HTERT RPE-1 (cell line): ENCODE results near the gene RELL2.

ENCODE experiments used
- in situ Hi-C: fragments of 300-500 bp; cut with MboI; formaldehyde crosslinking; loops from 4 replicates; pipeline ENCODE4 v1.14.3; 2020; ENCODE audit warnings: low sequenced_read_pairs

RELL2 gene

DNA sequence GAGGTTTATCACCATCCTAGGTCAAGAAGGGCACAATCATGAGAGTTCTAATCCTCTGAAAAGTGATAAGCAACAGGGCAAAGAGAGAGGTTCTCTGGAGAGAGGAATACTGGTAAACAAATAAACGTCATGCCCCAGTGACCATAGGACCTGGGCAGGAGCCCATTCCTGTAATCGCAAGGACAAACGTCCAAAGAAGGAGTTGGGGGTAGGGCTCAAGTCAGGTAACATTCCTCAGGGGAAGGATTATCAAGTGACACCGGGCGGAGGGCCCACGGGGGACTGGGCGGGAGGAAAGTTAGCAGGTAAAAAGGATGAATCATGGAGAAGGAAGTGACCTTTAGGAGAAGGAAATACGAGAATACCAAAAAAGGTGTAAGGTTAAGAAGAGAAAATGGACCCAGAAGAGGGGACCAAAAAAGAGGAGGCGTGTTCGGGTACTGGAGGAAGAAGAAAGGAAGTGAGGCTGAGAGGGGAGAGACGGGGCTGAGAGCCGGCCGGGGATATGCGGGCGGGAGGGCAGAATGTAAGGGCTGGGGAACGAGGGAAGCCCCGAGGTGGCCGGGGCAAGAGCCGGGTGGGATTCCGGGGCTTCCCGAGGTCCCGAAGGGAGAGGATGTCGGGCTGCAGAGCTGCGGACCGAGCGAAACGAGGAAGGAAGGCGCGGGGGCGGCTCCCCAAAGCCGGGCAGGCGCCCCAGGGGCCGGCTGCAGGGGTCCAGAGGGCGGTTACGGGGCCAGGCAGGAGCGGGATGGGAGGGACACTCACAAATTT, 18.6 kb upstream of the RELL2 start:
- in situ Hi-C loops, result no loop called here

- in situ Hi-C loops, result no loop called here
Observed at GRCh38 chr5:141618804-141619554, 17.8 kb upstream of the RELL2 start, which contains the start of gene DIAPH1. DIAPH1 (minus strand) TSS chr5:141619000; CDS start chr5:141618914, 86 bp downstream.

- in situ Hi-C loops, result no loop called here
Observed at GRCh38 chr5:141623186-141623585, 13.6 kb upstream of the RELL2 start.

- in situ Hi-C loops, result no loop called here
Observed at GRCh38 chr5:141623611-141624010, 13.2 kb upstream of the RELL2 start.

DNA sequence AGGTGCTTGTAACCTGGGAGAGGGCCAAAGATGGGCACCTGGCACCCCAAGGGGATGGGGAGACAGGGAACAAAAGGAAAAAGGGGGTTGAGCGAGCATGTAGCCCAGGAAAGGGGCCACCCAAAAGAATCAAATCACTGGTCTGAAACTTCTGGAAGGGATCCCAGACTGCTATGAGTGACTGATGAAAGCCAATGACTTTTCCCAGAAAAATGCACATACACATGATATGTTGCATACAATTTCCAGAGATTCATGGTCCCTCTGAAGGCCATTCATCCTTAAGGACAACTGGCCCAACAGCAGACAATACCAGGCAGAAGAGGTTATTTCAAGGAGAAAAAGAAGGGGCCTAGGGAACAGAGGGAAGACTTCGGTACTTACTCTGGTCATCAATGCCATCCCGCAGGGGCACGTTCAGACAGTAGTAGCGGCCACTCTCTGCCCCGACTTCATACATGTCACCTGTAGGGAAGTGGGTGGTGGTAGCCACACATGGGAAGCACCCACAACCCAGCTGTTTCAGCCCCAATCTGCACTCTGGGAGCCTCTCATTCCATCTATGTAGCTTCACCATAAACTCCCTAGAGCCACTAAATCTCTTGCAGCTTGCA, 8.5 kb upstream of the RELL2 start:
- in situ Hi-C loops, result no loop called here

DNA sequence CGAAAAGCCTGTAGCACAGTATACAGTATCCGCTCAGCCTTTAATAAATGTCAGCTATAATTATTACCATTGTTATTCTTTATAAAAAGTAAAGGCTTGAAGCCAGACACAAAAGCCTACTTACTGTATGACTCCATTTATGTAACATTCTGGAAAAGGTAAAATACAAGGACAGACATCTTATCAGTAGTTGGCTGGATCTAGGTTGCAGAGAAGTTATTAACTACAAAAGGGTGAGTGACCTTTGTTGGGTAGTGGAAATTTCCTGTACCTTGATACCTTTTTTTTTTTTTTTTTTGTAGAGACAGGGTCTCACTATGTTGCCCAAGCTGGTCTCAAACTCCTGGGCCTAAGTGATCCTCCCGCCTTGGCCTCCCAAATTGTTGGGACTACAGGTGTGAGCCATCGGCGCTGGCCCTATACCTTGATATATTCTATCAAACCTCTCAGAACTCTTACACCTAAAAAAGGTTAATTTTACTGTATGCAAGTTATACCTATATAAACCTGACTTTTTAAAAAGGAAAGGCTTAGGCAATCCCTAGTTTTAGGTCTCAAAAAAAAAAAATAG, 6.1 kb upstream of the RELL2 start:
- in situ Hi-C loops, result no loop called here

GRCh38 chr5:141632650-141633049, 4.1 kb upstream of the RELL2 start:
- in situ Hi-C loops, result no loop called here

DNA sequence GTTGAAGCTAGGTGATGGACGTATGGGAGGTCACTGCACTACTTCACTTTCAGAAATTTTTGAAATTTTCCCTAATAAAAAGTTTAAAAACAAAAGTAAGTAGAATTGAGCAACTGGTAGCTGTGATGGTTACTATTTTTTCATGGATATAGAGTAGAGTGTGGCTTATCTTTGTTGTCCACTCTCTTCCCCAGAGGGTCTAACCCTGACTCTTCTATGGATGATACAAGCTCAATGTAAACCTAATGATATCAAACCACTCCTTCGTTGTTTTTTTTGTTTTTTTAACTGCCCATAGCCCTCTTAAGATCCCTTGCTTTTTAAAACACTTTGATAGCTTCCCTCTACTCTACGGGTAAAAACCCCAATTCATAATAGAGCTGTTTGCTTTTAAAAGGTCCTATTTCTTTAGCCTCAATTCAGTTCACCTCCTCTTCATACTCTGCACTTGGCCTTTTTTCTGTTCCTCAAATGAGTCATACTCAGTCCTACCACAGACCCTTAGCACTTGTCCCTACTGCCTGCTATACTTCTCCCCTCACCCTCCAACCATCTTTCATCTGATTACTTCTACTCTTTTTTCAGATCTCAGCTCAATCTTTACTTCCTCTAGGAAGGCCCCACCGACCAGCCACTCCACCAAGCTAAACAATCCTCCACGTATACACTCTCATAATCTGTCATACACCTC, 2.8 kb upstream of the RELL2 start:
- in situ Hi-C loops, result no loop called here

- in situ Hi-C loops, result no loop called here
Observed at GRCh38 chr5:141634720-141635119, 2.1 kb upstream of the RELL2 start.

DNA sequence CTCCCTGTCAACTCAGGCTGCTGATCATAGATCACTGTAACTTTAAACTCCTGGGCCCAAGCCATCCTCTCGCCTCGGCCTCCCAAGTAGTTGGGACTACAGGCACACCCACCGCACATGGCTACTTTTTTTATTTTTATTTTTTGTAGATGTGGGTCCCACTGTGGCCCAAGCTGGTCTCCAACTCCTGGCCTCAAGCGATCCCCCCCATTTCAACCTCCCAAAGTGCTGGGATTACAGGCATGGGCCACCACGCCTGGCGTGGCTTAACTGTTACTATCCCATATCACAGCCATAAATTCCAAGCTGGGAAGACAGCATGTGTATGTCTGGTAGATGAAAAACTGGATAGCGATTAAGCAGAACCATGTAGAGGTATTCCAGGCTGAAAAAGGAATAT, 1.2 kb upstream of the RELL2 start:
- in situ Hi-C loops, result no loop called here

- in situ Hi-C loops, result no loop called here
Observed at GRCh38 chr5:141636106-141636412, 738 bp upstream of the RELL2 start.

- in situ Hi-C loops, result no loop called here
Observed at GRCh38 chr5:141637123-141637766, 448 bp downstream of the RELL2 start.

DNA sequence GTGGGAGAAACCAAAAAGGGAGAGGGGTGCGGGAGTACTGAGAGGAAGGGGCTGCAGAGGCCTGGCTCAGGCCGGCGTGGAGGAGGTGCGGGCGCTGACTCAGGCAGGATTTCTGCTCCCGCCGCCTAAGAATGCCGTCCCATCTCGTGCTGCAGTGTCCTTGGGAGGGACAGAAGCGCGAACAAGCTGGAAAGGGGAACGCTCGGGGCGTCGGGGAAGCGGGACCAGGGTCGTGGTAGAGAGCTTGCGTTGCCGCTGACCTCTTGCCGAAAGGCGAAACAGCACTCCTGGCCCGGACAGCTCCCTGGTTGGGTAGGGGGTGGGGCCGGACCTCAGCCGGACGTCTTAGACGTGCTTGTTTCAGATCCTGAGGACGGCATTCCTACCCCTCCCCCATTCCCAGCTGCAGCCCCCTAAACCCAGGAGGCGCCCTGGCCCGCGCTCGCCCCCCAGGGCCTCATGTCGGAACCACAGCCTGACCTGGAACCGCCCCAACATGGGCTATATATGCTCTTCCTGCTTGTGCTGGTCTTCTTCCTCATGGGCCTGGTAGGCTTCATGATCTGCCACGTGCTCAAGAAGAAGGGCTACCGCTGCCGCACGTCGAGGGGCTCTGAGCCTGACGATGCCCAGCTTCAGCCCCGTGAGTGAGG, 1.1 kb downstream of the RELL2 start:
- in situ Hi-C loops, result no loop called here

DNA sequence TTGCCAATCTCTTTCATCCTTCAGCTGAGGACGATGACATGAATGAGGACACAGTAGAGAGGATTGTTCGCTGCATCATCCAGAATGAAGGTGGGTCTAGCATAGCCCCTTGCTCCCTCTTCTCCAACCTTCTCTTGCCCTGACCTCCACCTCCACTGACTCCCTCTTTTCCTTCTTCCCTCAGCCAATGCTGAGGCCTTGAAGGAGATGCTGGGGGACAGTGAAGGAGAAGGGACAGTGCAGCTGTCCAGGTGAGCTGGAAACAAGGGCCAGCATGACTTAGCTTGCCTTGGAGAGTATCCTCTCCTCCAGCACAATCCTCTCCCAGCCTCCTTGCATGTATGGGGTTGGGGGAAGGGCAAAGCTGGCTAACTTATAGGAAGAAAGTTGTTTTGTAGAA, 2.0 kb downstream of the RELL2 start:
- in situ Hi-C loops, result no loop called here

- in situ Hi-C loops, result no loop called here
Observed at GRCh38 chr5:141639357-141640050, 2.7 kb downstream of the RELL2 start.

GRCh38 chr5:141640051-141640415, 3.2 kb downstream of the RELL2 start:
- in situ Hi-C loops, result no loop called here

DNA sequence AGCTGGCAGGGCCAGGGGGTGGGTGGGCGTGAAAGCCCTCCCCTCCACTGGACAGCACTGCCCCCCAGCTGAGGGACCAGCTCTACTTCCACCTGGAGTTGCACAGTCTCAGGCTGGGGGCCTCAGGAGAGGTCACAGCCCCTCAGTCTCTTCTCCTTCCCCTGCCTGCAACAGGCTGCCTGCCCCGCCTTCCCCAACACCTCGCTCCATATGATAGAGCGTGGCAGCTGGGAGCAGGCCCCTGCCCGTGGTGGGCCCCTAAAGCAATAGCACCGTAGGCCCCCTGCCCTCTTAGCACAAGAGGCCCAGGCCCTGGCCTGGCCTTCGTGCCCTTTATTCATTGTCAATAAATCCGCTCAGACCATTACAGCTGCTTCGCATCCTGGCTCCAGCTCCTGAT, 3.9 kb downstream of the RELL2 start:
- in situ Hi-C loops, result no loop called here

DNA sequence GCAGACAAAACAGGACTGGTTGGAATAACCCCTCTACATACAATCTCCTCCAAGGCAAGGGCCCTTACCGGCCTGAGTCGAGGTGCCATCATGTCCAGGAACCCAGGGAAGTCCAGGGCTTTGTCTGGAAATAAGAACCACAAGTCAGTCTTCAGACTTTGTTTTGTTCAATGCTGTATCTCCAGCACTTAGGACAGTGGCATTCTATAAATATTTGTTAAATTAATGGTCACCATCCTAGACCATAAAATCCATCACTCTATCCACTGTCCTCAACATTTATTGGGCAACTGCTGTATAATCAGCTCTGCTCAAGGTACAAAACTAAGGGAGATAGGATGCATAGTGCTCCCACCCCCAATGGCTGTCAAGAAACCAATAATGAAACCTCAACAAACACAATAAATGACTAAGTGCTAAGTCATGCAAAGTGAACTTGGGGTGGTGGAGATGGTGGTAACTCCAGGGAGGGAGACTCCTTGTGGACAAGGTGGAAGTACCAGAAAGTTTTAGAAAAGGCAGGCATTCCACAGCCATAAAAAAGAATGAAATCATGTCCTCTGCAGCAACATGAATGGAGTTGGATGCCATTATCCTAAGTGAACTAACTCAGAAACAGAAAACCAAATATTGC, 5.0 kb downstream of the RELL2 start:
- in situ Hi-C loops, result no loop called here

DNA sequence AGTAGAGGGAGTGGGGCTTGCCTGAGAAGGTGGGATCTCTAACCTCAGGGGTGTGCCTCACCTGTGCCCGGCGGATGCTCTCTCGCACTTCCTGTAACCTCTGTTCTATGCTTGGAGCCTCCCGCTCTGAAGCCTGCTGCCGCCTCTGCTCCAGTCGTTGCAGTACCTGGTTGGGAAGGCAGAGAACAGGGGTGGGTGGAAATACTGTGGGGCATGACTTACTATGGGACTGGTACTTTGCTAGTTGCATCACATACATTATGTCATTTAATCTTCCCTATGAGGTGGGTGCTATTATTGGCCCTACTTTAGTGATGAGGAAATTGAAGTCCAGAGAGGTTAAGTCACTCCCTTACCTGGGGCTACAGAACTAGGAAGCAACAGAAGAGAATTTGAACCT, 9.2 kb downstream of the RELL2 start:
- in situ Hi-C loops, result no loop called here
